Non-pigmented ciliary epithelial cell (primary cell): Measurements from ENCODE around the gene NDUFA1.
"Not testable (repeated sequence)": the region's sequence is repeated elsewhere in the genome, so short reads cannot be mapped to it uniquely, and the experiment has no call there.

ENCODE experiments used
- DNase-seq: peaks from one replicate; pipeline ENCODE4 v3.0.0-alpha.2; 2010; ENCODE audit warnings: low read depth

Gene NDUFA1

DNA sequence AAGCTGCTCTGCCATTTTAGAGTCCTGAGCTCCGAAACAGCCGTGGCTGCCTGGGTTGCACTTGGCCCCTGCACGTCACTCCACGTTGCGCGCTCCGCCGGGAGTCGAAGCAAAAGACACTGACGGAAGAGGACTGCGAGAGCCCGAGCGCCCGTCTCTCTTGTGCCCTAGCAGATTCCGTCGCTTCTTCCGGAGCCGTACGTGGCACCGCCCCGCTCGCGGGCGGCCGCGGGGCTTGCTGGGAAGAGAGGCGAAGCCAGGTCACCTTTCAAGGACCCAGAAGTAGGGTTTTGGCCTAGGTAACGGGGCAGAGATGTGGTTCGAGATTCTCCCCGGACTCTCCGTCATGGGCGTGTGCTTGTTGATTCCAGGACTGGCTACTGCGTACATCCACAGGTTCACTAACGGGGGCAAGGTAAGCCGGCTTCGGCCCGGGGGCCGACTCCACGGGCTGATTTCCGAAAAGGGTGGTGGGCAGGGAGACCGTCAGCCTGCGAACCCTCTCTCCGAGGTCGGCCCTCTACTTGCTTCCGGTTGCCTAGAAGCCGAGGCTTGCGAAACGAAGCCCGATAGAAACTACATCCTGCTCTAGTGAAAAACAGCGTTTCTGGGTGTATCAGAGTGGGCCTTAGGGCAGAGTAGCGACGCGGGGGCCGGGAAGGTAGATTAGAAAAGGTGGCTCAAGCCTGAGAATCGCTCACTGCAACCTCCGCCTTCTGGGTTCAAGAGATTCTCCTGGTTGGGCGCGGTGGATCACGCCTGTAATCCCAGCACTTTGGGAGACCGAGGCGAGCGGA is at the start of gene NDUFA1, which contains the start of gene RNF113A:
NDUFA1 (plus strand) TSS at position 234 of the 797 bp plus-strand sequence; CDS start at position 314, 80 bp downstream.
RNF113A (minus strand) TSS at position 135 of the 797 bp plus-strand sequence; CDS start at position 15, 120 bp downstream.
- peak; percentile 30 for DNase-seq

DNA sequence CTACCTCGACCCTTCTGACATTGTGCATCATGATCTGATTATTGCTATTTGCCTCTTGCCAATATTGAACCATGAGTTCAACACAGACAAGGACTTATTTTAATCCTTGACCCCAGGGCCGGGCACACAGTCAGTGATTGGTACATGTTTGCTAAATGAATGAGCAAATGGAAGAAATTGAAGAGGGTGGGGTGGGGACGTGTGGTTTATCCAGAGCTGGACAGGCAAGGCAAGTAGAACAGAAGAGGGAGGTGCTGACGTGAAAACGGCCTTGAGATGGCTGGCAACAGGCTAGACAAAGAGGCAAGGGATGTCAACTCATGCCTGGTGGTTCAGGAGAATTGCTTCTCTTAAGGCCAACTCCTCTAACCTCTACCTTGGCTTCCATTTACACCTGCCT is 47.4 kb upstream of the NDUFA1 start:
- DNase-seq, result not testable (repeated sequence)

DNA sequence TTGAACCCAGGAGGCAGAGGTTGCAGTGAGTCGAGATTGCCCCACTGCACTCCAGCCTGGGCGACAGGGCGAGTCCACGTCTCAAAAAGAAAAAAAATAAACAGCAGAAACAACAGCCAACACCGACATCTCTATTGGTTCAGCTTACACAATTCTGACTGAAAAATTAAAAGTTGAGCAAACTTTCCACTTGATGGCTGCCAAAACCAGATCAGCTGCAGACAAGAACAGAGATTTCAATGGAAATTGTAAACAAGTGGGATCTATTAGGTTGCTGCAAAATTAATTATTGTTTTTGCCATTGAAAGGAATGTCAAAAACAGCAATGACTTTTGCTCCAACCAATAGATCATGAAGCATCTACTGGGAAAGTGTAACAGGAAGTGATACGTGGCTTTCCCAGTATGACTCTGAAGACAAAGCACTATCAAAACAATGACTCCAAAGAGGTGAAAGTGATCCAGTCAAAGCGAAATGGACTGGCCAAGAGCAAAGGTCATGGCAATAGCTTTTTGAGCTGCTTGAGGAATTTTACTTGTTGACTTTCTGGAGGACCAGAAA is 45.2 kb upstream of the NDUFA1 start:
- DNase-seq, result no peak

DNA sequence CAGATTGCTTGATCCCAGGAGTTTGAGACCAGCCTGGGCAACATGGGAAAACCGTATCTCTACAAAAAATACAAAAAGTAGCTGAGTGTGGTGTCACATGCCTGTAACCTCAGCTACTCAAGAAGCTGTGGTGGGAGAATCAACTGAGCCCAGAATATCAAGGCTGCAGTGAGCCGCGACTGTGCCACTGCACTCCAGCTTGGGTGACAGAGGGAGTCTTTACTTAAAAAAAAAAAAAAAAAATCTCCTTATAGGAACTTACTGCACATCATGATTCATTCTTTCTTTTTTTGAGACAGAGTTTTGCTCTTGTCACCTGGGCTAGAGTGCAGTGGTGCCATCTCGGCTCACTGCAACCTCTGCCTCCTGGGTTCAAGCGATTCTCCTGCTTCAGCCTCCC is 43.2 kb upstream of the NDUFA1 start:
- no peak for DNase-seq

DNA sequence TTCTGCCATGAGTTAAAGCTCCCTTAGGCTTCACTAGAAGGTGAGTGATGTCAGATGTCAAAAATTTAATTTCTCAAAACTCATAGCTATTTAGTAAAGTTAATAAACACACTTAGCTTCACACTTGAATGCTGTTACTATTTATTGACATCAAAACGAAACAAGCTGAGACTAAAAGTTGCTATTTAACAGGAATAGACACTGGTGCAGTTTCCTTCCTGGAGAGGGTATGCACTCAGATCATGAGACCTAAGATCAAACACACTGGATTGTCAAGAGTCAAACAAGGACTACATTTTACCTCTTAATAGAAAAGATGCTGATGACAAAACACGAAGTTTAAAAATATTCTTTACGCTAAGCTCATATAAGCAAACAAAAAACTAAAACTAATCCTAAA is 37.7 kb upstream of the NDUFA1 start:
- no peak for DNase-seq

DNA sequence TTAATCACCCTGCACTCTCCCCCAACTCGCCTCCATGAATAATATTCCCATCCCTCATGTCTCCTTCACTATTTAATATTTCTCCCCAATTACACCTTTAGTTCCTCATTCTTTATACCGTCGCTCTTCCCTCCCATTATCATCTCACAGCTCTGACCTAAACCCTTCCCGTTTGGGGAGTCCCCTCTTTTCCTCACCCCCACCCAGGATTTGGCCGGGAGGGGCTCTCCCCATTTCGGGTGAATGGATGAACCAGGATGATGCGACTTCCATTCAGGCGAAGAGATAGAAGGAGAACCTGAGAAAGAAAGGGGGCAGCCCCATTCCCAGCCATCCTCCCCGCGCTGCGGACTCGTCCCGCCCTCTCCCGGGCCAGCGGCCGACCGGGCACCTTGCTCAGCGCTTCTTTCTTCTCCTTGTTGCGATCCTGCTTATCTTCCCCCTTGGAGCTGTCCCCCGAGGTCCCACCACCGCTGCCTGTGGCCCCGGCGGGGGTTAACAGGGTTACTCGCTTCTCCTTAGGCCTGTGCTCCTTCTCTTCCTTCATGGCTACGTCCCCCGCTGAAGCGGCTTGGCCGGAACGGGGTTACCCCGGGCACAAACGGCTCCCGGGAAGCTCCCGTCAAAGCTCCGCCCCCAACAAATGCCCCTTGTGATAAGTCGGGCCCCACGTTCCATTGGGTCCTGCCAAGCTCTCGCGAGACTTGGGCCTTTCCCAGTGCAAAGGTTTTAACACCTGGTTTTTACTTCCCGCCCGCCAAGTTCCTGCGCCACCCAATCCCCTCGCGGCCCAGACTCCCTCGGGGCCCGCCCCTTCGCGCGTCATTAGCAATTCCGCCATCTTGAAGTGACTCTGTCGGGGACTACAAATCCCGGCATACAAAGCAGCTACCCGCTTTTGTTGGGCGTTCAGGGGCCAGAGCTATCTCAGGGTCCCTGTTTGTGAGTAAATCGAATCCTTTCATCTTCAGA is 19.0 kb upstream of the NDUFA1 start, which contains the start of gene UPF3B:
UPF3B (minus strand) TSS at position 582 of the 972 bp plus-strand sequence; CDS start at position 547, 35 bp downstream.
- DNase-seq, result peak; percentile 89

DNA sequence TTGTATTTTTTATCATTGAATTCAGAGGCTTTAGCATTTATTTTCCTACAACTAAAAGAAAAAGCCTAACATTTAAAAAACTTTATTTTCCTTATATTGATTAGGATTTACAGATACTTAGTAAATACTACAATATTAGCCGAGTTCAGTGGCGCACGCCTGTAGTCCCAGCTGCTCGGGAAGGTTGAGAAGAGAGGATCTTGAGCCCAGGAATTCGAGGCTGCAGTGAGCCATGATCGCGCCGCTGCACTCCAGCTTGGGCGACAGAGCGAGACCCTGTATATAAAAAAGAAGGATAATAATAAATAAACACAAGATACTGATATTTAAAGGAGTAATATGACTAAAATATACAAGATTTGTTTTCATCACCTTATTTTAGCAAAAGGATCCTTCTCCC is 18.2 kb upstream of the NDUFA1 start:
- DNase-seq, result no peak

DNA sequence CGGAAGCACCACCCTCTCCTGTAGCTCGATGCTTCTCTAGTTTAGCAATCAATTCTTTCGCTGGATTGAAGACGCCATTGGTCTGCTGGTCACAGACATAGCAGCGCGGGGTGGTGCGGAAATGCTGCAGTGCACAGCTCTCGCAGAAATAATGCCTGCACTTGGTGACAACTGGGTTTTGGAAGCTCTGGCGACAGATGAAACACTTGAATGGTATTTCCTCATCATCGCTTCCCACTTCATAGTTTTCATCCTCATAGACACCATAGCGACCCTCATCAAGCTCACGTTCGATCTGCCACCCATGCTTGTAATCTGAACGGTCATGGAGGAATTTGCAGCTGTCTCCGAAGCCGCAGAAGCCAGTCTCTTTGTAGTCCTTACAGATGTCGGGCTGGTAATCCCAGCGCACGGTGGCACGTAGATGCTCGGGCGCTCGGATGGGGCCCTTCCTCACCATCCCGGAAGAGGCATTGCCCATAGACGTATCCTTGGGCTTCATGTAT is 953 bp upstream of the NDUFA1 start:
- DNase-seq, result no peak

DNA sequence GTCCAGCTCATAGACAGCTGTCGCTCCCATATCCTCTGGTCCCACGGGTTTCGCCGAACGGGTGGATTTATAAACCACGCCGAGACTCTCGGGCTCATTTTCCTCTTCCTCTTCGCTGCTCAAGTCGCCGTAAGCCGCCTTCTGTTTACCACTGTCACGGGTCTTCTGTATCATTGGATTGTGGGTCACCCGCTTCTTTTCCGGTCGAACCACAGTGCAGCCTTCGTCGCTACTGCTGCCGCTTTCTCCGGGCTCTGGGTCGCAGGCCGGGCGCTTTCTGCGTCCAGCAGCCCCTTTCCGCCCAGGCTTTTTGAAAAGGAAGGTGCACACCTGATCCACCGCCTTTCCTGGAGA is 410 bp upstream of the NDUFA1 start:
- no peak for DNase-seq

DNA sequence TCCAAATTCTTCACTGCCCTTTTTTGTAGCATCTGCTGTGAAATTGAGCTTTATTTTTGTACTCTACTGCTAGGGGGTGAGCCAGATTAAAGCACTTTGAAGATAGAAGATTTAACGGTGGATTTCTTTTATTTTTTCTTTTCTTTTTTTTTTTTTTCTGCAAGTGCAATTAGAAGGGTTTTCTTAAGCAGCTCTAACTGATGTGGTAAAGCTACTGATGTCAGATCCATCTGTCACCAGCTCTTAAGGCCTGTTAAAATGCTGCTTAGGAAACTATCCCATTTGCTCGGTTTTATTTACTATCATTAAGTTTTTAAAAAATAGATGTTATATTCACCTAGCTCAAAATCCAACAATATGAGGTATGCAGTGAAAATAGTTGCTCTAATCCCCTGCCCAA is 7.1 kb downstream of the NDUFA1 start:
- no peak for DNase-seq

DNA sequence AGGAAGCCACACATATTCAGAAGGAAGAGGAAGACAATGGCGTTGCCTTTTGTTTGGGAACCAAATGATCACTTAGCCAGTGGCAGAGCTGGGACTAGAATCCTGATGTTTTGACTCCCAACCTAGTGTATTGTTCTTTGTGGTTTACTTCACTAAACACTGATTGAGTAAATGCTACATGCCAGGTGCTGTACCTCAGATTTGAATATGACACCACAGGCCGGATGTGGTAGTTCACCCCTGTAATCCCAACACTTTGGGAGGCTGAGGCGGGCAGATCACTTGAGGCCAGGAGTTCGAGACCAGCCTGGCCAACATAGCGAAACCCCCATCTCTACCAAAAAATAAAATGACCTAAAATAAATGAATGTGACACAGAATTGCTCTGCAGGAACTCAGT is 8.4 kb downstream of the NDUFA1 start:
- DNase-seq, result no peak

DNA sequence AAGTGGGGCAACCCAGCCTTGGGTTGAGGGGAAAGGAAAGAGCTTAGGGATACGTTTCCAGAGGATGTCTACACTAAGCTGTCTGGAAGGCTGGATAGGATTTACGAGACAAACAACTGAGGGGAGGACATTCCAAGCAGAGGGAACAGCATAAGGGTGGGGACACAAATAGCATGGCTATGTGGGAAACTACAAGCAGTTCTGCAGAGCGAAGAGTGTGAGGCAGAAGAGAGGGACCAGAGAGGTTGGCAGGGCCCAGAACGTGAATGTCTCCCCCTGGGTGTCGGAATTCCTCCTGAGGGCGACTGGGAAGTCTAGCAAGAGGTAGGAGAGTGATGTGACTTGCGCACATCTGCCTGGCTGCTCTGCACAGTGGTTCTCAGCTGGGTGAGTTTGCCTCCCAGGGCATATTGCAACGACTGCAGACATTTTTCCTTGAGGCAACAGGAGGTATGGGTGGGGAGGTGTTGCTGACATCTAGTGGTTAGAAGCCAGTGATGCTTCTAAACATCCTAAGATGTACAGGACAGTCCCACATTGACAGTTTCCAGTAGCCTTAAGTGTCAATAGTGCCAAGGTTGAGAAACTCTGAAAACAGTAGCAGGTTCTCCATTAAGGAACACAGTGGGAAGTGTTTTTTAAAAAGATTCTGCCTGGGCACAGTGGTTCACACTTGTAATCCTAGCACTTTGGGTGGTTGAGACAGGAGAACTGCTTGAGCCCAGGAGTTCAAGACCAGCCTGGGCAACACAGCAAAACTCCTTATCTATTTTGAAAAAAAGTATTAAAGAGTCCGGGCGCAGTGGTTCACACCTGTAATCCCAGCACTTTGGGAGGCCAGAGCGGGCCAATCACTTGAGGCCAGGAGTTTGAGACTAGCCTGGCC is 9.2 kb downstream of the NDUFA1 start:
- DNase-seq, result peak; percentile 15

DNA sequence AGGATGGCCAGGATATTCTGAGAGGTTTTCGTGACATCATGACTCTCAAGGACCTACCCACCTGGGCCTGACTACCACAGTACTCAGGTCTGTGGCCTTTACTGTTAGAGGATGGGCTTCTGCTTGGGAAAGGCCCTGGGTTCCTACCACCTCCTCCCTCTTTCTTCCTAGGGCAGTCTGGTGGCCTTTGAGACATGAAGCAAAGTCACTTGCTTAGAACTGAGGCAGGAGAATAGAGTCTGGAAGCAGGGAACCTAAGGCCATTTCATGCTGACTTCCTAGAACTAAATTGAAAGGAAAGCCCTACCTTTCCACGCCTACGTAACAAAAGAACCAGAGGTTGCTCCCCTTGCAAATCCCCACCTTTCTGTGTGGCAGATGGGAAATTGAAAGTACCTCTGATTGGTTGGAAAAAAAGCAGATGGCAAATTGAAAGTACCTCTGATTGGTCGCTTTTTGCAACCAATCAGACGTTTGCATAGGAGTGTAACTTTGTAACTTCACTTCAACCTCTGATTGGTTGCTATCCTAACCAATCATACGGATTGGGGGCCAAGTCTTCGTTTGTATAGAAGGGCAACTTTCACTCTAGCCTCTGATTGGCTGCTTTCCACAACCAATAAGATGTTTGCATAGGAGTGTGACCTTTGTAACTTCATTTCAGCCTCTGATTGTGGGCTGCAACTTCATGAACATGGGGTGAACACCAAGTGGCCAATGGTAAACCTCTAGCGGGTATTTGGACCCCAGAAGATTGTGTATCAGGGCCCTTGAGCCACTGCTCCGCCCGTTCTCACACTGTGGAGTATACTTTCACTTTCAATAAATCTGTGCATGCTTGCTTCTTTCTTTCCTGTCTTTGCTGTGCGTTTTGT is 14.2 kb downstream of the NDUFA1 start:
- no peak for DNase-seq

DNA sequence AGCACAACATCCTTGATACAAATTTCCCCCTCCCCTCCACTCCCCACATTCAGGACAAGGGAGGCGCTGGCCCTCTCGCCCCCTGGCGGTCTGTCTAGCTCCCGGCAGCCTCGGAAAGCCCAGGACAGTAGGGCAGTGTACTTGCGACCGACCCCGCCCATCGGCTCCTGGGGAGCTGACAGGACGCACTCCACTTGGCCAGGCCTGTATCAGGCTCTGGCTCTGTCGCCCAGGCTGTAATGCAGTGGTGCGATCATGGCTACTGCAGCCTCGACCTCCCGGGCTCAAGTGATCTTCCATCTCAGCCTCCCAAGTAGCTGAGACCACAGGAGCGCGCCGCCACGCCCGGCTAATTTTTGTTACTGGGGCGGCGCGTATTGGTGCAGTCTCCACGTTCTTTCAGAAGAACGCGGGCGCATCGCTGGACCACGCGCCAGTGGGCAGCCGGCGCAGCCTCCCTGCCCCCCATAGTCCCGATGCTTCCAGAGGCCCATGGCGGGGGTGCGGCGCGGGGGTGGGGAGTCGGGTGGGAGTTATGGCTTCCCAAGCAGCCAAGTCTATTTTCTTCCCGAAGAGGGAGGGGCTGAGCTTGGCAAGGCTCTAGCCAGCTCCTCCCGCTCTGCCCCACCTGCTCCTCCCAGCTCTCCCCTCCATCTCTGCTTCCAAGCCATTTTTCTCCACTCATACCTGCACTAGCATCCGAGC is 16.2 kb downstream of the NDUFA1 start:
- DNase-seq, result peak; percentile 9

DNA sequence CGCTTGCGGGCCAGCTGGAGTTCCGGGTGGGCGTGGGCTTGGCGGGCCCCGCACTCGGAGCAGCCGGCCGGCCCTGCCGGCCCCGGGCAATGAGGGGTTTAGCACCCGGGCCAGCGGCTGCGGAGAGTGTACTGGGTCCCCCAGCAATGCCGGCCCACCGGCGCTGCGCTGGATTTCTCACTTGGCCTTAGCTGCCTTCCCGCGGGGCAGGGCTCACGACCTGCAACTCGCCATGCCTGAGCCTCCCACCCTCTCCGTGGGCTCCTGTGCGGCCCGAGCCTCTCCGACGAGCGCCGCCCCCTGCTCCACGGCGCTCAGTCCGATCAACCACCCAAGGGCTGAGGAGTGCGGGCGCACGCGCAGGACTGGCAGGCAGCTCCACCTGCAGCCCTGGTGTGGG is 19.0 kb downstream of the NDUFA1 start:
- DNase-seq, result not testable (repeated sequence)

DNA sequence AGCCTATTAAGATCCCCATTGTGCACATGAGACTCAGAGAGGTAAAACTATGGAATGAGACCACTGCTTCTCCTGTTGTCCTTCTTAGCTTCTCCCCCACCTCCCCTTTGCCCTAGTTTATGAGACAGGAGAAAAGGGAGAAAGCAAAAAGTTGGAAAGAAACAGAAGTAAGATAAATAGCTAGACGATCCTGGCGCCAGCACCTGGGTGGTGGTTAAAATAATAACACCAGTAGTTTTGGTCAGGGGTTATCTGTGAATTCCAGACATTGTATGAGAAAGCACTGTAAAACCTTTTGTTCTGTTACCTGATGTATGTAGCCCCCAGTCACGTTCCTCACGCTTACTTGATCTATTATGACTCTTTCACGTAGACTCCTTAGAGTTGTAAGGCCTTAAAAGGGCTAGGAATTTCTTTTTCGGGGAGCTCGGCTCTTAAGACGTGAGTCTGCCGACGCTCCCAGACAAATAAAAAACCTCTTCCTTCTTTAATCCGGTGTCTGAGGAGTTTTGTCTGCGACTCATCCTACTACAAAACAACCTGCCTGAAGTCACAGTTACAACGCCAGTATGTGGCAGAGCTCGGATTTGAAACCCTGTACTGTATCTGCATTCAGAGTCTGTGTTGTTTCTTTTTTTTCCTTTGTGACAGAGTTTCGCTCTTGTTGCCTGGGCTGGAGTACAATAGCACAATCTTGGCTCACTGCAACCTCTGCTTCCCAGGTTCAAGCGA is 20.5 kb downstream of the NDUFA1 start:
- not testable (repeated sequence) for DNase-seq

DNA sequence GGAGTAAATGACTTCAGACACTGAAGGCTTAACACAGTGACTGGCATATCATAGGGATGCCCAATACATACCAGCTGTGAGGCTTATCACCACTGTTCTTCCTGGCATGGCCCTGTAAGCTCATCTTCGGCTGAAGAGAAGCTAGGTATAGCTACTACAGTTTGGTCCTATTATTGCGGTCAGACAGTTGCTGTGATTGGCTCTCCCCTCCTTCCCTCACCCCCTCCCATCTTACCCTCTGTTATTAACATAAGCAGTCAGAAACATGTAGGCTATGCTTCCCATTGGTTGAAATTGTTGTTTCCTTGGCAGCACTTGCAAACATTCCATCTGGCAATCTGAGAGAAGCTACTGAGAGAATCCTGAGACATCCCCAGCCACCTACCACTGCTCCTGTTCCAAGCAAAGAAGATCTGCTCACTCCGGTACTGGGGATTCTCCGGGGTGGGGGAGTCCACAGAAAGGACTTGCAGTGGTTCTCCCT is 24.3 kb downstream of the NDUFA1 start, which contains the start of gene AKAP14:
AKAP14 (plus strand) TSS at position 51 of the 484 bp plus-strand sequence. CDS start 7,331 bp downstream, outside the sequence.
- no peak for DNase-seq

DNA sequence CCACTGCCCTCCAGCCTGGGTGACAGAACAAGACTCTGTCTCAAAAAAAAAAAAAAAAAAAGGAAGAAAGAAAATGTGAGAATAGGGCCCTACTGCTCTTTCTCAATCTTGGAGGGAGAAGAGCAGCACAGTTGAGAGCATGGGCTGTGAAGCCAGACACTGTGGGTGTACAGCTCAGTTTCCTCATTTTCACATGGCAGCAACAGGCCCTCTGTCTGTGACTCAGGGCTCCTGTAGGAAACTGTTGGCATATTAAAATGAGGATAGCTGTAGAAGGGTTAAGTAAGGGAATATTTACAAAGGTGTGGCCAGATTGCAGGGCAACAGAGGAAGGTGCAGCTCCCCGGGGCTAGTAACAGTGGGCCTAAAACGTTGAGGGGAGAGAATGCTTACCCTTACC is 27.5 kb downstream of the NDUFA1 start:
- DNase-seq, result no peak
